ENCODE results near the gene GALNT18. TPM values are rescaled to one million over a fixed set of nuclear protein-coding genes. Genes with fewer than 3 reads are reported as not detected.
A peak's percentile ranks its signal among the peaks of the same experiment; 100 is the strongest.

GALNT18 gene
- total RNA-seq, 1 donor, result 2.4 TPM

GRCh38 chr11:11416502-11416901, 205.3 kb downstream of the GALNT18 start:
- DNase-seq (ENCODE audit: low read depth), result no peak
- H3K4me3 ChIP-seq (ENCODE audit: low read depth, low read length), result no peak overlapping the region
- no peak for TF ChIP-seq CTCF (IDR thresholded peaks at IDR 0.05; ENCODE audit: insufficient read depth, low read length)

GRCh38 chr11:11415901-11416300, 205.9 kb downstream of the GALNT18 start:
- no peak for TF ChIP-seq CTCF (IDR thresholded peaks at IDR 0.05; ENCODE audit: insufficient read depth, low read length)
- H3K4me3 ChIP-seq (ENCODE audit: low read depth, low read length), result no peak overlapping the region
- DNase-seq (ENCODE audit: low read depth), result peak; percentile 26

GRCh38 chr11:11414996-11415395, 206.8 kb downstream of the GALNT18 start:
- DNase-seq (ENCODE audit: low read depth), result no peak
- H3K4me3 ChIP-seq (ENCODE audit: low read depth, low read length), result no peak overlapping the region
- no peak for TF ChIP-seq CTCF (IDR thresholded peaks at IDR 0.05; ENCODE audit: insufficient read depth, low read length)

- TF ChIP-seq CTCF (IDR thresholded peaks at IDR 0.05; ENCODE audit: insufficient read depth, low read length), result no peak
- no peak for DNase-seq (ENCODE audit: low read depth)
- no peak overlapping the region for H3K4me3 ChIP-seq (ENCODE audit: low read depth, low read length)
These were observed 208.0 kb downstream of the GALNT18 start for GRCh38 chr11:11413776-11414175.

- no peak for DNase-seq (ENCODE audit: low read depth)
- TF ChIP-seq CTCF (IDR thresholded peaks at IDR 0.05; ENCODE audit: insufficient read depth, low read length), result no peak
- H3K4me3 ChIP-seq (ENCODE audit: low read depth, low read length), result no peak overlapping the region
These were observed 210.3 kb downstream of the GALNT18 start for GRCh38 chr11:11411401-11411985.

GRCh38 chr11:11409901-11410300, 211.9 kb downstream of the GALNT18 start:
- no peak for TF ChIP-seq CTCF (IDR thresholded peaks at IDR 0.05; ENCODE audit: insufficient read depth, low read length)
- no peak overlapping the region for H3K4me3 ChIP-seq (ENCODE audit: low read depth, low read length)

GRCh38 chr11:11409224-11409623, 212.6 kb downstream of the GALNT18 start:
- no peak for DNase-seq (ENCODE audit: low read depth)
- TF ChIP-seq CTCF (IDR thresholded peaks at IDR 0.05; ENCODE audit: insufficient read depth, low read length), result no peak
- H3K4me3 ChIP-seq (ENCODE audit: low read depth, low read length), result no peak overlapping the region

More at GRCh38 chr11:11409901-11410300, 211.9 kb downstream of the GALNT18 start:
- no peak for DNase-seq (ENCODE audit: low read depth)
